ENCODE measurements around the gene KRTAP10-8. TPM values are rescaled to one million over a fixed set of nuclear protein-coding genes. Genes with fewer than 3 reads are reported as not detected.
"Not testable (repeated sequence)": the region's sequence is repeated elsewhere in the genome, so short reads cannot be mapped to it uniquely, and the experiment has no call there.

Gene KRTAP10-8
- polyA plus RNA-seq, 1 donor from 2014 or later: not detected

DNA sequence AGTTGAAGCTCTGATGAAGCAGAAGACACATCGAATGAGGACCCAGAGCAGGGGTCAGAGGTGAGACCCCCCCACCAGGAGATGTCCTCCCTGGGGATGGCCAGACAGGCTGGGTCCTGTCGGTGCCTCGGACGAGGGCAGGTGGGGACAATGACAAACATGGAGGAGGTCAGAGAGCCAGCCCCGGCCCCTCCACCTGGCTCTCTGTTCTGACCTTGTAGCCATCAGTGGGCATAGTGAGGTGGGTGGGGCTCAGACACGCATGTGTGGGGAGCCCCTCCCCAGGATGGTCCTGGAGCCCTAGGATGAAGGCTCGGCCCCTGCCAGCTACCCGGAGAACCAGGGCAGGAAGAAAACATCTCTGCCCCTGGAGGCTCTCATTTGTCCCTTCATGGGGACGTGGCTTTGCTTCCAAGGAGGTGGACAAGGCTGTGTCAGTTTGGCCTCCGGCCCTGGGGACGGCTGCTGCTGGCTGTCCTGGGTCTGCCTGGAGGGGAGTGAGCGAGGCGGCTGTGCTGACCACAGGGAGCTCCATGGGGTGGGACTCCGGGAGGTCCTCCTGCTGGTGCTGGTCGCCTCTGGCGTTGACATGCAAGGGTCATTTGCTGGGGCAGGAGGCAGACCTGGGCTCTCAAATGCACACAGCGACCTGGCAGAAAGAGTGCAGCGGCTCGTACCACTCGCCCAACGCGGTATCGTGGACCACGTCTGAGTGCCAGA, 22.1 kb upstream of the KRTAP10-8 start:
- H3K36me3 Mint-ChIP-seq: no peaks in the 10 kb centered on the region
- no peak overlapping the region for H3K27ac Mint-ChIP-seq

DNA sequence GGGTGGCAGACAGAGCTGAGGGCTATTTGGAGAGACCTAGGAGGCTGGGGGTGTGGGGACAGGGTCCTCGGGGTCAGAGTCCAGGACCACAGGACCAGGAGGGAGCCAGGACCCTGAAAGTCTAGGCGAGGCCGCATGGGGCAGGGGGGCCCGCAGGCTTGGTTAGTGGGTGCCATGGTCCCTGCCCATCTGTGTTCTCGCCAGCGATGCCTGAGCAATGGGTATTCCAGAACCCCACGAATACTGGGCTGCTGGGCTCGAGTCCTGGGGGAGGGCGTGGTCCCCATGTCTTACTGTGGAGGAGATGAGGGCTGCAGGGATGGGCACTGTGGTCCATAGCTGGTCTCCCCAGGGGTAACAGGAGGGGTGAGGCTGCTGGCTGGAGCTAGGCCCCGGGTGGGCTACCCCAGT, 21.6 kb upstream of the KRTAP10-8 start:
- Mint-ChIP-seq H3K9me3 (peaks cover 0 to 7% (median 0%) of the 10 kb centered on the region in 3 donors), H3K4me3 (no peak overlapping the region), H3K4me1 (no peaks in the 10 kb centered on the region), H3K36me3 (no peaks in the 10 kb centered on the region), H3K27me3 (peaks cover 21% of the 10 kb centered on the region), H3K27ac (no peak overlapping the region)

More for the DNA sequence above, 22.1 kb upstream of the KRTAP10-8 start:
- peaks cover 0 to 7% (median 0%) of the 10 kb centered on the region in 3 donors for H3K9me3 Mint-ChIP-seq
- no peak overlapping the region for H3K4me3 Mint-ChIP-seq
- peaks cover 25% of the 10 kb centered on the region for H3K27me3 Mint-ChIP-seq
- no peaks in the 10 kb centered on the region for H3K4me1 Mint-ChIP-seq

DNA sequence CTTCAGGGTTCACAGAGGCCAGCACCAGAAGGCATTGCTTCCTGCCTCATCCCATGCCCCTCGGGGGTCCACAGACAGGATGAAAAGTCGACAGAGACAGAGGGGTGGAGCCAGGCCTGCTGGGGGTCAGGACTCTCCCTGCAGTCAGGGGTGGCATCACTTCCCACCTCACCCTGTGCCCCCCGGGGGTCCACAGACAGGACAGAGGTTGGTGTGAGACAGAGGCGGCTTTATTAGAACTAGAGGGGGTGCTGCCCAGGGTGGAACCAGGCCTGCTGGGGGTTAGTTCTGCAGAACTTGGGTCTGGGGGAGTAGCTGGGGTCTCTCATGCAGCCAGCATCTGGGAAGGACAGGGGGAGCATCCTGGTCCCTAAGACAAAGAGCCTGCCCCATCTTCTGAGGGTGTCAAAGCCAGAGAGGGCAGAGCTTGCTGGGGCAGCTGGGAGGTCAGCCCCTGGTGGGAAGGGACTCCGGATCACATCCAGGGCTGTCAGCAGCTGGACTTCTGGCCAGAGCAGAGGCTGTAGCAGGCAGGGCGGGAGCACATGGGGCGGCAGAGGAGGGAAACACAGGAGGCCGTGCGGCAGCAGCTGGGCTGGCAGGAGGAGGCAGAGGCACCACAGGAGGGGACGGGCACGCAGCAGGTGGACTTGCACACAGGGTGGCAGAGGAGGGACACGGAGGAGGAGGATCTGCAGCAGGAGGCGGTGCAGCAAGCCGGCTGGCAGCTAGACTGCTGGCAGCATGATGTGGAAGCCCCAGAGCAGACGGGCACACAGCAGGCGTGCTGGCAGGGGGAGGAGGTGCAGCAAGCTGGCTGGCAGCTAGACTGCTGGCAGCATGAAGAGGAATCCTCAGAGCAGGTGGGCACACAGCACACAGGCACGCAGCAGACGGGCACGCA, 20.7 kb upstream of the KRTAP10-8 start:
- H3K27me3 Mint-ChIP-seq: peaks cover 19% of the 10 kb centered on the region

DNA sequence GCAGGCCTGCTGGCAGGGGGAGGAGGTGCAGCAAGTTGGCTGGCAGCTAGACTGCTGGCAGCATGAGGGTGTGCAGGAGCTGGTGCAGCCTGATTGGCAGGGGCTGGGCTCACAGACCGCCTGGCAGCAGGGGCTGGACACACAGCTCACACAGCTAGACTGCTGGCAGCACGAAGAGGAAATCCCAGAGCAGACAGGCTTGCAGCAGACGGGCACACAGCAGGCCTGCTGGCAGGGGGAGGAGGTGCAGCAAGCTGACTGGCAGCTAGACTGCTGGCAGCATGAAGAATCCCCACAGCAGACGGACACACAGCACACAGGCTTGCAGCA, 20.1 kb upstream of the KRTAP10-8 start:
- peaks cover 14% of the 10 kb centered on the region for H3K27me3 Mint-ChIP-seq
- H3K36me3 Mint-ChIP-seq, H3K9me3 Mint-ChIP-seq, H3K27ac Mint-ChIP-seq, H3K4me1 Mint-ChIP-seq: not testable (repeated sequence)
- peak overlapping the region in 1 of 4 donors; percentile 8 for H3K4me3 Mint-ChIP-seq

More for the DNA sequence above, 20.7 kb upstream of the KRTAP10-8 start:
- H3K4me3 Mint-ChIP-seq: peak overlapping the region in 1 of 4 donors; percentile 8
- H3K9me3 Mint-ChIP-seq, H3K36me3 Mint-ChIP-seq, H3K4me1 Mint-ChIP-seq, H3K27ac Mint-ChIP-seq: not testable (repeated sequence)

DNA sequence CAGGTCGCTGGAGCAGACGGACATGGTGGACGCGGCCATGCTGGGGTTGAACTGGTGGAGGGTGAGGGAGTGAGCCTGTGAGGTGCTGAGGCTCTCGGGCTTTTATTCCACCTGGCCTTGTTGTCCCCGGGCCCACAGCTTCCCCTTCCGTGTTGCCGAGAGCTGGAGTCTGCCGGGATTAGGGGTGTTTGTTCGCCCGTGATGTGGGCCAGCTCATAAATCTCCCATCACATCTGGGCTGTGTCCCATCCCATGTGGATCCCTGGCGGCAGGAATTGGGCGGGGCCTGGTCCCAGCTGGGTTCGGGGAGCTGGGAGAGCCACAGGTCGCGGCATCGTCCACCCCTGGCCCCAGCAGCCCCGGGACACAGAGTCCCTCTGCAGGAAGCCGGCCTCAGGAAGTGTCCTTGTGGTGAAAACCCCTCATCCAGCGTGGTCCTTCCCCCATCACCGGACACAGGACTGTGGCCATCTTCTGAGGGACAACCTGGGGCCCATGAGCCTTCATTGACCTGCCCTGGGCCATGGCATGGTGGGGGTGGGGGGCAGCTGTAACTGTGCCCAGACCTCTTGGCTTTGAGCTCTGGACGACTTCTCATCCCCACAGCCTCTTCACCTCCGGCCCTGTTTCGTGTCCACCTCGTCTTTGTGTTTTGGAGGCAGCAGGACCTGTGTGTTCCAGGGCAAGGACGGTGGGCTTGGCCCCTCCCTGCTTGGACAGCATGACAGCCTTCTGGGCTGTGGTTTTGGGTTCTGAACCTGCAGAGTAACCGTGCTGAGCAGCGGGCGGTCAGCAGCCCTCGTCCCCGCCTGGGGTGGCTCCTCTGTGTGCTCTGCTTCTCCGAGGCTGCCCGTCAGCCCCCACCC, 19.2 kb upstream of the KRTAP10-8 start, which contains the start of gene KRTAP10-6:
Gene KRTAP10-6 (minus strand): TSS at position 60 of the 866 bp plus-strand sequence. CDS start 21 bp downstream, at position 39.
- Mint-ChIP-seq H3K27me3 (peaks cover 10% of the 10 kb centered on the region), H3K4me1 (no peaks in the 10 kb centered on the region), H3K27ac (no peak within 1 kb of the TSS), H3K4me3 (peak within 1 kb of the TSS in 1 of 4 donors; percentile 8), H3K9me3 (no peaks in the 10 kb centered on the region), H3K36me3 (no peaks in the 10 kb centered on the region)

DNA sequence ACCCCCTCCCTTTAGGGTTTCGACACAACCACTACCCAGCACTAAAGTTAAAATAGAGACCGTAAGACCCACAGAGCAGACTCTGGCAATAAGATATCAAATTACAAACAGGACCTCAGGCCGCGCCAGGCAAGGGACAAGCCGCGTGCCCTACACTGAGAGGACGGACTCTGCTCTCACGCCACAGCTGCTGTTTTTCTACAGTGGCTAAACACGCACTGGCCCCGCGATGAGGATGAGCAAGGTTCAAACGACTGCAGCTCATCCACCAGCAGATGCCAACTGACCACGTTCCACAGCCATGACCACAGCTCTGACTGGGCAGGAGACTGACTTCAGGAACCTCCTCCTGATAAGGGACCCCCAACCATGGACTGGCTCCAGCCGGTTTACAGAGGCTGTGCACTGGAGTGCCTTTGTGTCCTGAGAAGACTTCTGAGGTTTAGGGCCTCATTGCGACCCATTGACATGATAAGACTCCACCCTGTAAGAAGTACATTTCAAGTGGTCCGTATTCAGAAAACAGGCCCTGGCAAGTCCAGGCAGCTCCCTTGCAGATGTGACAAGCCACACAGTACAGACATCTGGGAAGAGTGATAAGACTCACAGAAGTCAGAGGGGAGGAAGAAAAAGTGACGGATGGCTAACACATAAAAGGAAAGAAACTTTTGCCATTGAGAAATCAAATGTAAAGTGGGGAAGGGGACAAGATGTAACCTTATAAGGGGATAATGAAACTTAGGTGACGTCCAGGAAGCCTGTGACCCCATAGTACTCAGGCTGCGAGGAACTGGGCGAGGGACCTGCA, 18.1 kb upstream of the KRTAP10-8 start:
- no peaks in the 10 kb centered on the region for H3K4me1 Mint-ChIP-seq
- no peak overlapping the region for H3K4me3 Mint-ChIP-seq
- H3K9me3 Mint-ChIP-seq: peaks cover 0 to 5% (median 2%) of the 10 kb centered on the region in 3 donors
- H3K36me3 Mint-ChIP-seq: peaks cover 2% of the 10 kb centered on the region
- H3K27me3 Mint-ChIP-seq: peaks cover 10% of the 10 kb centered on the region
- no peak overlapping the region for H3K27ac Mint-ChIP-seq

DNA sequence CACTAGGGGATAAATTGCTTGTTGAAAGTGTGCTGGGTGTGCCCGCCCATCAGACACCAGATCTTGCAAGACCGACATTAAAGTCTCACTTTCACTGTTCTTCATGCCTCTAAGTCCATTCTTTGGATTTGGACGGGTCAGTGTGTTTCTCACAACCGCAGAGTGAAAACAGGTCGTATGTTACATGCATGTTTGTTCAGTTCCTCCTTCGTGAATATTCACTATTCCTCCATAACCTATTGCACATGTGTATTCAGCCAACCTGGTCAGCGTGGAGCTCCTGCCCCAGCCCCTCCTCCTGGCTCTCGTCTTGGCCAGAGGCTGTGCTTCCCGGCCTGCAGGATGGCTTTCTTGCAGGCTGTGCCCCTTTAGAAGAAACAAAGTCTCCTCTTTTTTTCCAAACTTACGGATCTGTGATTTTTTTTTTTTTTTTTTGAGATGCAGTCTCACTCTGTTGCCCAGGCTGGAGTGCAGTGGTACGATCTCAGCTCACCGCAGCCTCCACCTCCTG, 17.4 kb upstream of the KRTAP10-8 start:
- Mint-ChIP-seq H3K27me3 (peaks cover 6% of the 10 kb centered on the region), H3K36me3 (peaks cover 2% of the 10 kb centered on the region), H3K4me3 (no peak overlapping the region), H3K4me1 (no peaks in the 10 kb centered on the region), H3K27ac (no peak overlapping the region), H3K9me3 (peaks cover 0 to 6% (median 2%) of the 10 kb centered on the region in 3 donors)

DNA sequence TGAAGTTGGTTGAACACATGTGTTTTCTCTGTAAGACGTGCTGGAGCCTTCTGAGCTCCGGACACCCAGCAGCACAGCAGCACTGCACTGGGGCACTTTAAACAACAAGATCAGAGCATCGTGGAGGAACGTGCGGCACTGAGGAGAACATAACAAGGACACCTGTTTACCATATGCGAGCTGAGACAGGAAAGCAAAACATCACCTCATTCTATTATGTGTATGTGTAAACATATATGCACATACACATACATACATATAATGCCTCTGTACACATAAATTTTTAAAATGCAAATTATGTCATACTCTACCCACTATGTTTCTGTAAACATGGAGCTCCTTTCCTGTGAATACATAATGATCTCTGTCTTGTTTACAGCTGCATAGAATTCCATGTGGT, 16.4 kb upstream of the KRTAP10-8 start:
- H3K27ac Mint-ChIP-seq: peak overlapping the region in 1 of 3 donors; percentile 10
- H3K9me3 Mint-ChIP-seq: peaks cover 0 to 6% (median 2%) of the 10 kb centered on the region in 3 donors
- peaks cover 2% of the 10 kb centered on the region for H3K27me3 Mint-ChIP-seq

DNA sequence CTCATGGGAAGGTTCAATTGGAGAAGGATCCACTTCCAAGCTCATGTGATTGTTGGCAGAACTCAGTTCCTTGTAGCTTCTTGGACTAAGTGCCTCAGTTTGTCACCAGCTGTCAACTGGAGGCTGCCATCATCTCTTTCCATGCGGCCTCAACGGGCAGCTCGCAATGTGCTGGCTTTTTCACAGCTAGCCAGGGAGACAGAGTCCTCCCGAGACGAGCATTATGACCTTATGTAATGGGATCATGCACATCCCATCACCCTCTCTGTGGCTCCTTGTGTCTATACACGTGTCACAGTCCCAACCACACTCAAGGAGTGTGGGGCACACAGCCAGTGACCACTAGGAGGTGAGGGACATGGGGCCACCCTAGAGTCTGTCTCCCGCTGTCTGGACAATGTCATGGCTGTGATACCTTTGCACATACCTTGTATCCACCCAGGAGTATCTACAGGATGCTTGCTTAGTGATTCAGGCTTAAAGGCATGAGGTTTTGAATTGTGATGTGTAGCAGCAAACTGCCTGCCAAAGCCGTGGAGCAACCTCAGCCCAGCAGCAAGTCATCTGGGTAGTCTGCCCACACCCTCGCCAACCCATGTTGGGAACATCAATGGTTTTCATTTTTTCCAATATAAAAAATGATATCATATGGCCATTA, 15.7 kb upstream of the KRTAP10-8 start:
- Mint-ChIP-seq H3K4me1 (no peaks in the 10 kb centered on the region), H3K27ac (no peak overlapping the region), H3K9me3 (peaks cover 0 to 6% (median 2%) of the 10 kb centered on the region in 3 donors), H3K27me3 (peaks cover 3% of the 10 kb centered on the region), H3K36me3 (peaks cover 2% of the 10 kb centered on the region), H3K4me3 (no peak overlapping the region)

More for the DNA sequence above, 16.4 kb upstream of the KRTAP10-8 start:
- Mint-ChIP-seq H3K4me1 (no peaks in the 10 kb centered on the region), H3K36me3 (peaks cover 2% of the 10 kb centered on the region), H3K4me3 (no peak overlapping the region)

DNA sequence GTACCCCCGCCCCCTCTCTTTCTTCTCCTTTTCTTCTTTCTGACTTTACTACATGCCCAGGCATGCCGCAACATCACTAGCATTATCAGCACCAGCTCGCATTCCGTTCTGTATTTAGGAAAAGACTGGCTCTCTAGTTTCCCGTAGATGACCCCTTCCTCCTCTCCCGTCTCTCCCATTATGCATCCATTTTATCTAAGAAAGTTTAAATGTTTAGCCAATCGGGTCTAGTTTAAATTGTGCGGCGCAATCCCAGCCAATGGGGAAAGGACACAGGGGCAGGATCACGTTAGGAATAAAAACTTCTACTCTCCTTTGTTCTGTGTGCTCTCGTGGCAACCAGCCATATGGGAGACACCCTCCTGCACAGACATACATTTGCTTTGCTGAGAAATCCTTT, 13.8 kb upstream of the KRTAP10-8 start:
- H3K4me1 Mint-ChIP-seq: peaks cover 0 to 1% (median 0%) of the 10 kb centered on the region in 3 donors
- peaks cover 9% of the 10 kb centered on the region for H3K27me3 Mint-ChIP-seq
- no peak overlapping the region for H3K27ac Mint-ChIP-seq
- peaks cover 2% of the 10 kb centered on the region for H3K36me3 Mint-ChIP-seq
- H3K9me3 Mint-ChIP-seq: peaks cover 0 to 6% (median 2%) of the 10 kb centered on the region in 3 donors
- no peak overlapping the region for H3K4me3 Mint-ChIP-seq

DNA sequence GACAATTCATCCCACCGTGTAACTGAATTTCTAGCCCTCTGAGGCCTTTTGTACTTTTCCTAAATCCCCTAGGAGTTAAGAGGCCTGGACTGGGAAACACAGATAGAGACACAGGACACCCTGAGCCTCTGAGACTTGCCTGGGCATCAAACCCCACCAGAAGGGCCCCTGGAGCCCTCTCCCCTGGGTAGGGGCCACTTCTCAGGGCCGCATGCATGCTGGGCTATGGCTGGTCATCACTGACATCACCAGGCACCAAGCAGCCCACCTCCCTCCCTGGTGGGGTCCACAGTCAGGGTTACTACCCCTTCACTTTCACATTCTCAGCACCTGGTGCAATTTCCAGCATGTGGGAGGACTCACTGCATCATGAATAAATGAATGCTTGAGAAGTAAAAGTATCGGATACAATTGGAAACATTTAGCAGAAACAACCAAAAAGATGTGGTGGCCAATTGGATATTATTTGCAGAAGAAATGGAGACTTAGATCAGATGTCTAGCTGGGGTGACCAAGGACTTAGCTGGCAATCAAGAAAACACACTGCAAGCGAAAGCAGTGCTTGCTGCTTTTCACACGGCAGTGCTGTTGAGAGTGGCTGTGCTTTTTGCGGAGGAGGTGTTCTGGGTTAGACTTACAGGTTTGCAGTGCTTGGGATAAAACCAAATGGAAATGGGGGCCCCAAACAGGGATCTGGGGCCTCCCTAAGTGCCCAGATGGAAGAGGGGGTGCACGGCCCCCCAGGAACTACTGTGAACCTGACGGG, 12.4 kb upstream of the KRTAP10-8 start:
- H3K9me3 Mint-ChIP-seq: peaks cover 0 to 7% (median 4%) of the 10 kb centered on the region in 3 donors
- H3K36me3 Mint-ChIP-seq: peaks cover 2% of the 10 kb centered on the region
- peaks cover 15% of the 10 kb centered on the region for H3K27me3 Mint-ChIP-seq
- no peak overlapping the region for H3K4me3 Mint-ChIP-seq
- H3K4me1 Mint-ChIP-seq: peaks cover 0 to 1% (median 0%) of the 10 kb centered on the region in 3 donors
- H3K27ac Mint-ChIP-seq: no peak overlapping the region

DNA sequence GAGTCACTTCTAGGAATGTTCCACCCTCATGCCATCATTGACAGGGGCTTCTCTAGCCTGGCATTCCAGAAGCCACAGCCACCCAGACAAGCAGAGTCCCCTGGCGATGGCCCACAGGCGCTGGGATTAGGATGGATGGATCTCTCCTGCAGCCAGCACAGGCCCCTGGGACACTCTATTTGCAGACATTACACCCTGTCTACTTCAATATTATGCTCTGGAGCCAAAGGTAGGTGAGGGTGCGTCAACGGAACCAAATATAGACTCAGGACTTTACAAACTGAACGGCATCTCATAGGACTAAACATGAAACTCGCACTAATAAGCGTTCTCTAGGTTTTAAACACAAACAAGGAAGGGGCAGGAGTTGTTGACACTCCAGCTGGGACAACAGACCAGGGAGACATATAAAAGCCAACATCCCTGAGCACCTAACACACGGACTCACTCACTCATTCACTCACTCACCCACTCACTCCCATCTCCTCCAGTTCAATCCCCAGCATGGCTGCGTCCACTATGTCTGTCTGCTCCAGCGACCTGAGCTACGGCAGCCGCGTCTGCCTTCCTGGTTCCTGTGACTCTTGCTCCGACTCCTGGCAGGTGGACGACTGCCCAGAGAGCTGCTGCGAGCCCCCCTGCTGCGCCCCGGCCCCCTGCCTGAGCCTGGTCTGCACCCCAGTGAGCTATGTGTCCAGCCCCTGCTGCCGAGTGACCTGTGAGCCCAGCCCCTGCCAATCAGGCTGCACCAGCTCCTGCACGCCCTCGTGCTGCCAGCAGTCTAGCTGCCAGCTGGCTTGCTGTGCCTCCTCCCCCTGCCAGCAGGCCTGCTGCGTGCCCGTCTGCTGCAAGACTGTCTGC, 11.5 kb upstream of the KRTAP10-8 start, which contains the start of gene KRTAP10-7:
Gene KRTAP10-7 (plus strand): TSS at position 480 of the 861 bp plus-strand sequence. CDS start 25 bp downstream, at position 505.
- H3K4me3 Mint-ChIP-seq, H3K36me3 Mint-ChIP-seq, H3K27ac Mint-ChIP-seq, H3K4me1 Mint-ChIP-seq: not testable (repeated sequence)
- peaks cover 0 to 11% (median 7%) of the 10 kb centered on the region in 3 donors for H3K9me3 Mint-ChIP-seq
- peaks cover 17% of the 10 kb centered on the region for H3K27me3 Mint-ChIP-seq
